HCT116 (cell line): ENCODE data around the gene GPR142. TPM values are rescaled to one million over a fixed set of nuclear protein-coding genes. Genes with fewer than 3 reads are reported as not detected.

Experiments
- ATAC-seq: fragments of 200-7000 bp; cut with Tn5 transposase; 2 replicates; pipeline ENCODE4 v1.9.1; 2020; ENCODE audit warnings: mild to moderate bottlenecking, moderate library complexity
- BruUV-seq: library from RNA; stranded (reverse); fragments of 400-500 nt; replicated peaks from 2 replicates; lab custom pipeline; 2021; lab: Mats Ljungman, UMichigan
- CTCF ChIA-PET: fragments of 300-600 bp; sonication (Branson Sonifier 250); formaldehyde crosslinking; loops from one replicate; lab custom pipeline; 2021; ENCODE audit warnings: antibody characterized with exemption; lab: Charles Lee
- POLR2A ChIA-PET: fragments of 300-600, 350-600 bp; sonication (Branson Sonifier 250); formaldehyde crosslinking; loops from one replicate; lab custom pipeline; 2021; ENCODE audit warnings: antibody characterized with exemption; lab: Charles Lee
- RAD21 ChIA-PET, 2 experiments: fragments of 300-600 bp; sonication (Branson Sonifier 250); formaldehyde crosslinking; loops; one replicate each; lab custom pipeline; 2023; ENCODE audit warnings: low total read pairs in 2 of 2; ENCODE audit not compliant: uncharacterized antibody in 2 of 2, unreplicated experiment in 2 of 2, low non-redundant PET in 1 of 2; lab: Charles Lee
- DNase-seq: peaks from one replicate; pipeline ENCODE4 v3.0.0-alpha.2; 2010; ENCODE audit warnings: low read depth, low spot score
- H2AFZ ChIP-seq: fragments of 200-600 bp; shearing (Covaris generic), sonication (generic); 2 replicates; pipeline ENCODE4 v1.6.1; 2017; ENCODE audit warnings: low read depth, mixed run types, mixed read lengths, antibody characterized with exemption, low read length; ENCODE audit not compliant: poor library complexity, severe bottlenecking
- H3K27ac ChIP-seq: 2 replicates; pipeline ENCODE4 v1.5.1; 2012; ENCODE audit warnings: low read depth, low read length
- H3K27me3 ChIP-seq: fragments of 200-600 bp; sonication (generic); 2 replicates; pipeline ENCODE4 v1.6.1; 2016; ENCODE audit warnings: mixed run types, low read length, mixed read lengths; ENCODE audit not compliant: insufficient read depth
- H3K36me3 ChIP-seq, 2 experiments: fragments of 200-500 bp in 1 of 2; fragments of 200-600 bp in 1 of 2; sonication (Bioruptor generic) in 1 of 2; sonication (generic) in 1 of 2; 2 replicates each; pipeline versions ENCODE4 v1.5.1 to v1.6.1; 2014 to 2016; ENCODE audit warnings: low read length in 2 of 2, inconsistent platforms in 1 of 2, mixed read lengths in 1 of 2, mixed run types in 1 of 2; ENCODE audit not compliant: insufficient read depth in 2 of 2, control insufficient read depth in 1 of 2
- H3K4me1 ChIP-seq, 2 experiments: fragments of 200-600 bp in 1 of 2; sonication (generic) in 1 of 2; 2 replicates each; pipeline versions ENCODE4 v1.5.1 to v1.6.1; 2012 to 2017; ENCODE audit warnings: low read length in 2 of 2, inconsistent platforms in 1 of 2, mild to moderate bottlenecking in 1 of 2, mixed read lengths in 1 of 2, mixed run types in 1 of 2, moderate library complexity in 1 of 2; ENCODE audit not compliant: insufficient read depth in 2 of 2, control insufficient read depth in 1 of 2
- H3K4me2 ChIP-seq: fragments of 200-600 bp; sonication (generic); 2 replicates; pipeline ENCODE4 v1.6.1; 2017; ENCODE audit warnings: mixed run types, low read length, mixed read lengths
- H3K4me3 ChIP-seq, 2 experiments: fragments of 200-600 bp in 1 of 2; sonication (generic) in 1 of 2; replicated peaks in 1 of 2; 2 replicates each; pipeline ENCODE4 v1.5.1; 2011 to 2016; ENCODE audit warnings: low read length in 2 of 2, control low read depth in 1 of 2, low read depth in 1 of 2, mild to moderate bottlenecking in 1 of 2, mixed read lengths in 1 of 2, mixed run types in 1 of 2
- H3K79me2 ChIP-seq: fragments of 200-600 bp; sonication (generic); 2 replicates; pipeline ENCODE4 v1.6.1; 2017; ENCODE audit warnings: mild to moderate bottlenecking, mixed run types, low read length, moderate library complexity, mixed read lengths; ENCODE audit not compliant: insufficient read depth
- H3K9ac ChIP-seq: fragments of 200-600 bp; sonication (generic); 2 replicates; pipeline ENCODE4 v1.6.1; 2016; ENCODE audit warnings: low read length, mixed read lengths
- H3K9me2 ChIP-seq: fragments of 200-600 bp; sonication (generic), shearing (Covaris generic); 2 replicates; pipeline ENCODE4 v1.6.1; 2017; ENCODE audit warnings: mixed run types, mild to moderate bottlenecking, moderate library complexity; ENCODE audit not compliant: insufficient read depth
- H3K9me3 ChIP-seq, 2 experiments: fragments of 200-500 bp in 1 of 2; fragments of 200-600 bp in 1 of 2; sonication (Bioruptor generic) in 1 of 2; sonication (generic) in 1 of 2; 2 replicates each; pipeline ENCODE4 v1.6.1; 2014 to 2017; ENCODE audit warnings: low read length in 2 of 2, mixed read lengths in 2 of 2, inconsistent platforms in 1 of 2, low read depth in 1 of 2, mild to moderate bottlenecking in 1 of 2, mixed run types in 1 of 2, moderate library complexity in 1 of 2; ENCODE audit not compliant: control insufficient read depth in 1 of 2, insufficient read depth in 1 of 2
- H4K20me1 ChIP-seq: fragments of 200-600 bp; sonication (generic), shearing (Covaris generic); 2 replicates; pipeline ENCODE4 v1.6.1; 2017; ENCODE audit warnings: mixed run types, mild to moderate bottlenecking, moderate library complexity; ENCODE audit not compliant: insufficient read depth
- ATF3 ChIP-seq: IDR thresholded peaks from 2 replicates; pipeline ENCODE4 v1.6.1; 2012
- CBX3 ChIP-seq: IDR thresholded peaks from 2 replicates; pipeline ENCODE4 v1.6.1; 2012; ENCODE audit warnings: low read depth
- EGR1 ChIP-seq: IDR thresholded peaks from 2 replicates; pipeline ENCODE4 v1.6.1; 2012; ENCODE audit warnings: low read depth
- EZH2phosphoT487 ChIP-seq: fragments of 200-600 bp; IDR thresholded peaks from 2 replicates; pipeline ENCODE4 v1.6.1; 2018; ENCODE audit warnings: antibody characterized with exemption, borderline replicate concordance
- FOSL1 ChIP-seq: IDR thresholded peaks from 2 replicates; pipeline ENCODE4 v1.6.1; 2012; ENCODE audit warnings: low read depth
- JUND ChIP-seq: IDR thresholded peaks from 2 replicates; pipeline ENCODE4 v1.6.1; 2012
- POLR2AphosphoS5 ChIP-seq: IDR thresholded peaks from 2 replicates; pipeline ENCODE4 v1.6.1; 2011; ENCODE audit warnings: mild to moderate bottlenecking, low read depth, low read length, moderate library complexity
- RAD21 ChIP-seq: IDR thresholded peaks from 2 replicates; pipeline ENCODE4 v1.6.1; 2012; ENCODE audit warnings: low read depth, mild to moderate bottlenecking
- SP1 ChIP-seq: IDR thresholded peaks from 2 replicates; pipeline ENCODE4 v1.6.1; 2012; ENCODE audit warnings: low read depth
- SRF ChIP-seq: IDR thresholded peaks from 2 replicates; pipeline ENCODE4 v1.6.1; 2012; ENCODE audit warnings: low read depth
- ZFX ChIP-seq: fragments of 450-650 bp; IDR thresholded peaks from 2 replicates; pipeline ENCODE4 v1.6.1; 2017
- ZNF274 ChIP-seq: fragments of 200-500 bp; sonication (Bioruptor generic); IDR thresholded peaks from 2 replicates; pipeline ENCODE4 v1.6.1; 2014; ENCODE audit warnings: mild to moderate bottlenecking, low read depth, low read length, inconsistent platforms
- intact Hi-C: fragments of 100-400 bp; cut with micrococcal nuclease; formaldehyde crosslinking; loops from 2 replicates; pipeline ENCODE4 v1.10.0; 2022
- total RNA-seq: library from RNA; stranded (reverse); gene quantifications from one replicate; pipeline ENCODE4 v1.2.1, GENCODE V29; 2021; ENCODE audit not compliant: unreplicated experiment
- TF ChIP-seq, protein P1 (sequence below), 3 experiments: fragments of 200-600 bp in 1 of 3; sonication (generic) in 1 of 3; IDR thresholded peaks in 2 of 3; conservative IDR thresholded peaks in 1 of 3; 2 replicates each; pipeline ENCODE4 v1.5.1; 2012 to 2017; ENCODE audit warnings: low read depth in 2 of 3, low read length in 2 of 3, antibody characterized with exemption in 1 of 3, borderline replicate concordance in 1 of 3, control low read depth in 1 of 3, mild to moderate bottlenecking in 1 of 3, mixed read lengths in 1 of 3, mixed run types in 1 of 3, moderate library complexity in 1 of 3; ENCODE audit not compliant: insufficient read depth in 1 of 3
- TF ChIP-seq, protein P2 (sequence below): IDR thresholded peaks from 2 replicates; pipeline ENCODE4 v1.6.1; 2011; ENCODE audit warnings: mild to moderate bottlenecking, low read length, moderate library complexity; ENCODE audit not compliant: insufficient replicate concordance; ENCODE audit errors: extremely low read depth

GPR142 gene
- total RNA-seq, 1 experiment from 2014 or later = not detected

DNA sequence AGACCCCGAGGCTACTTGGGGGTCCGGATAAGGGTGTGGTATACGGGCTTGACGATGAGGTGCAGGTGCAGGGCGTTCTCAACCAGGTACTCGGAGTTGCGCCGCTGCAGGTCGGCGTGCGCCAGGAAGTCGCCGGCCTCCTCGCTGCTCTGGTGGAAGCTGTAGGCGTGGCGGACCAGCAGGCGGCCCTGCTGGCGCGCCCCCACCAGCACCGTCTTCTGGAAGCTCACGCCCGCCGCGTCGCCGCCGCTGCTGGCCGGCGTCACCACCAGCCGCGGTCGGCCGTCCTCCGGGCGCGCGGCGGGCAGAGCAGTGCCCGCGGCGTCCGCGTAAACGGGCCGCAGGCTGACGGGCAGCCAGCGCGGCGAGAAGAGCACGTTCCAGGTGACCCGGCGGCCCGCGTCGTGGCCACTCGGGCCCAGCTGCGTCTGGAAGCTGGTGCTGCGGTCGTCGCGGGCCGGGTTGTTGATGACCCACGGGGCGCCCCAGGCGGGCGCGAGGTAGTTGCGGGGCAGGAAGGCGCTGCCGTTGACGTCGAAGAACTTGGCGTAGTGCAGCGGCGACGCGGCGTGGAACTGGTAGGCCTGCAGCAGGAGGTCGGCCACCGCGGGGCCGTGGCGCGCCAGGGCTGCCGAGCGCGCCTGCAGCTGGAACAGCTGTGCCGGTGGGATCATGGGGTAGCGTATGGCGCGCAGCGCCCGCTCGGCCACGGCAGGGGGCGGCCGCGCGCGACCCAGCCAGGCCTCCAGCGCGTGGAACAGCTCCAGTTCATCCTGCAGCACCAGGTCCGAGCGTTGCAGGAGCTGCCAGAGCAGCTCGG is 10.4 kb upstream of the GPR142 start:
- RAD21 ChIA-PET = no interaction called here
- no peak overlapping the region for H3K4me2 ChIP-seq
- TF ChIP-seq EGR1 (no peak), SRF (no peak), POLR2AphosphoS5 (no peak), RAD21 (no peak), JUND (no peak), CBX3 (no peak)
- TF ChIP-seq, protein P1, sequence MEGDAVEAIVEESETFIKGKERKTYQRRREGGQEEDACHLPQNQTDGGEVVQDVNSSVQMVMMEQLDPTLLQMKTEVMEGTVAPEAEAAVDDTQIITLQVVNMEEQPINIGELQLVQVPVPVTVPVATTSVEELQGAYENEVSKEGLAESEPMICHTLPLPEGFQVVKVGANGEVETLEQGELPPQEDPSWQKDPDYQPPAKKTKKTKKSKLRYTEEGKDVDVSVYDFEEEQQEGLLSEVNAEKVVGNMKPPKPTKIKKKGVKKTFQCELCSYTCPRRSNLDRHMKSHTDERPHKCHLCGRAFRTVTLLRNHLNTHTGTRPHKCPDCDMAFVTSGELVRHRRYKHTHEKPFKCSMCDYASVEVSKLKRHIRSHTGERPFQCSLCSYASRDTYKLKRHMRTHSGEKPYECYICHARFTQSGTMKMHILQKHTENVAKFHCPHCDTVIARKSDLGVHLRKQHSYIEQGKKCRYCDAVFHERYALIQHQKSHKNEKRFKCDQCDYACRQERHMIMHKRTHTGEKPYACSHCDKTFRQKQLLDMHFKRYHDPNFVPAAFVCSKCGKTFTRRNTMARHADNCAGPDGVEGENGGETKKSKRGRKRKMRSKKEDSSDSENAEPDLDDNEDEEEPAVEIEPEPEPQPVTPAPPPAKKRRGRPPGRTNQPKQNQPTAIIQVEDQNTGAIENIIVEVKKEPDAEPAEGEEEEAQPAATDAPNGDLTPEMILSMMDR (IDR thresholded peaks at IDR 0.05 in 2 of 3, conservative IDR thresholded peaks at IDR 0.05 in 1 of 3; ENCODE audit: borderline replicate concordance in 1 of 3, insufficient read depth in 1 of 3, low read depth in 2 of 3, low read length in 2 of 3) = no peak
- no peaks in the 10 kb centered on the region for H4K20me1 ChIP-seq
- POLR2A ChIA-PET = no interaction called here
- no peaks in the 10 kb centered on the region for H3K9me2 ChIP-seq
- no peak overlapping the region for H3K4me3 ChIP-seq
- H3K9ac ChIP-seq = no peak overlapping the region
- no peak for DNase-seq
- BruUV-seq = no TSS peak
- no peaks in the 10 kb centered on the region for H3K79me2 ChIP-seq
- H2AFZ ChIP-seq = no peak overlapping the region
- H3K36me3 ChIP-seq = no peaks in the 10 kb centered on the region
- no peak for ATAC-seq
- no peaks in the 10 kb centered on the region for H3K9me3 ChIP-seq
- H3K27me3 ChIP-seq = no peaks in the 10 kb centered on the region
- H3K27ac ChIP-seq = no peak overlapping the region
- intact Hi-C loops = no loop called here
- CTCF ChIA-PET = interaction anchor here (1.1 to 3.3 kb wide), 2 partner anchors 11 to 60 kb away, joined by 3 to 16 read pairs; partner anchors contain the start of gene GPR142
- peaks cover 7 to 20% of the 10 kb centered on the region in 2 experiments; a peak in 3 of 4 replicates for H3K4me1 ChIP-seq

- H3K4me2 ChIP-seq = no peak overlapping the region
- BruUV-seq = no TSS peak
- POLR2A ChIA-PET = no interaction called here
- H3K9ac ChIP-seq = no peak overlapping the region
- RAD21 ChIA-PET = no interaction called here
- H2AFZ ChIP-seq = no peak overlapping the region
- H3K4me1 ChIP-seq = peaks cover 7 to 21% of the 10 kb centered on the region in 2 experiments; a peak in 3 of 4 replicates
- no peaks in the 10 kb centered on the region for H3K9me2 ChIP-seq
- no peaks in the 10 kb centered on the region for H4K20me1 ChIP-seq
- H3K27me3 ChIP-seq = no peaks in the 10 kb centered on the region
- TF ChIP-seq SP1 = no peak
- TF ChIP-seq ZFX = no peak
- no peak for TF ChIP-seq POLR2AphosphoS5
- no peak for TF ChIP-seq SRF
- TF ChIP-seq ZNF274 = no peak
- TF ChIP-seq, protein P2, sequence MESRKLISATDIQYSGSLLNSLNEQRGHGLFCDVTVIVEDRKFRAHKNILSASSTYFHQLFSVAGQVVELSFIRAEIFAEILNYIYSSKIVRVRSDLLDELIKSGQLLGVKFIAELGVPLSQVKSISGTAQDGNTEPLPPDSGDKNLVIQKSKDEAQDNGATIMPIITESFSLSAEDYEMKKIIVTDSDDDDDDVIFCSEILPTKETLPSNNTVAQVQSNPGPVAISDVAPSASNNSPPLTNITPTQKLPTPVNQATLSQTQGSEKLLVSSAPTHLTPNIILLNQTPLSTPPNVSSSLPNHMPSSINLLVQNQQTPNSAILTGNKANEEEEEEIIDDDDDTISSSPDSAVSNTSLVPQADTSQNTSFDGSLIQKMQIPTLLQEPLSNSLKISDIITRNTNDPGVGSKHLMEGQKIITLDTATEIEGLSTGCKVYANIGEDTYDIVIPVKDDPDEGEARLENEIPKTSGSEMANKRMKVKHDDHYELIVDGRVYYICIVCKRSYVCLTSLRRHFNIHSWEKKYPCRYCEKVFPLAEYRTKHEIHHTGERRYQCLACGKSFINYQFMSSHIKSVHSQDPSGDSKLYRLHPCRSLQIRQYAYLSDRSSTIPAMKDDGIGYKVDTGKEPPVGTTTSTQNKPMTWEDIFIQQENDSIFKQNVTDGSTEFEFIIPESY = no peak
- TF ChIP-seq EZH2phosphoT487 = no peak
- TF ChIP-seq ATF3 = no peak
- TF ChIP-seq FOSL1 = no peak
- H3K4me3 ChIP-seq = no peak overlapping the region
- intact Hi-C loops = no loop called here
- no peaks in the 10 kb centered on the region for H3K79me2 ChIP-seq
- CTCF ChIA-PET = interaction anchor here (1.1 to 3.3 kb wide), 2 partner anchors 11 to 61 kb away, joined by 3 to 16 read pairs; partner anchors contain the start of gene GPR142
- no peaks in the 10 kb centered on the region for H3K36me3 ChIP-seq
- no peak for DNase-seq
- H3K9me3 ChIP-seq = no peaks in the 10 kb centered on the region
- ATAC-seq = no peak
- H3K27ac ChIP-seq = no peak overlapping the region
Observed at GRCh38 chr17:74357466-74357809, 9.9 kb upstream of the GPR142 start.
